Stimulated activated CD4-positive, alpha-beta T cell treated with anti-CD3 and anti-CD28 coated beads, TNF-alpha, amount 100 ng/mL, for 24 hours (primary cell): ENCODE measurements around the gene KRTAP10-8.
"Not testable (repeated sequence)": the region's sequence is repeated elsewhere in the genome, so short reads cannot be mapped to it uniquely, and the experiment has no call there.

ENCODE experiments used
- DNase-seq, 3 experiments: peaks; one replicate each; pipeline ENCODE4 v3.0.0-alpha.2; 2020; ENCODE audit warnings: low read depth in 3 of 3

The KRTAP10-8 gene

DNA sequence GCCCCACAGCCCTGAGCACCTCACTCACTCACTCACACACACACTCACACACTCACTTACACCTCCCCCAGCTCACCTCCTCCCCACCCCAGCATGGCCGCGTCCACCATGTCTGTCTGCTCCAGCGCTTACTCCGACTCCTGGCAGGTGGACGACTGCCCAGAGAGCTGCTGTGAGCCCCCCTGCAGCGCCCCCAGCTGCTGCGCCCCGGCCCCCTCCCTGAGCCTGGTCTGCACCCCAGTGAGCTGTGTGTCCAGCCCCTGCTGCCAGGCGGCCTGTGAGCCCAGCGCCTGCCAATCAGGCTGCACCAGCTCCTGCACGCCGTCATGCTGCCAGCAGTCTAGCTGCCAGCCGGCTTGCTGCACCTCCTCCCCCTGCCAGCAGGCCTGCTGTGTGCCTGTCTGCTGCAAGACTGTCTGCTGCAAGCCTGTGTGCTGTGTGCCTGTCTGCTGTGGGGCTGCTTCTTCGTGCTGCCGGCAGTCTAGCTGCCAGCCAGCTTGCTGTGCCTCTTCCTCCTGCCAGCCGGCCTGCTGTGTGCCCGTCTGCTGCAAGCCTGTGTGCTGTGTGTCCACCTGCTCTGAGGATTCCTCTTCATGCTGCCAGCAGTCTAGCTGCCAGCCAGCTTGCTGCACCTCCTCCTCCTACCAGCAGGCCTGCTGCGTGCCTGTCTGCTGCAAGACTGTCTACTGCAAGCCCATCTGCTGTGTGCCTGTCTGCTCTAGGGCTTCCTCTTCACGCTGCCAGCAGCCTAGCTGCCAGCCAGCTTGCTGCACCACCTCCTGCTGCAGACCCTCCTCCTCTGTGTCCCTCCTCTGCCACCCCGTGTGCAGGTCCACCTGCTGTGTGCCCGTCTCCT, 34.7 kb downstream of the KRTAP10-8 start, which contains the start of gene KRTAP10-11:
TSS of gene KRTAP10-11 (plus strand) at position 49 of the 856 bp plus-strand sequence. CDS start at position 94, 45 bp downstream.
- DNase-seq = not testable (repeated sequence)

DNA sequence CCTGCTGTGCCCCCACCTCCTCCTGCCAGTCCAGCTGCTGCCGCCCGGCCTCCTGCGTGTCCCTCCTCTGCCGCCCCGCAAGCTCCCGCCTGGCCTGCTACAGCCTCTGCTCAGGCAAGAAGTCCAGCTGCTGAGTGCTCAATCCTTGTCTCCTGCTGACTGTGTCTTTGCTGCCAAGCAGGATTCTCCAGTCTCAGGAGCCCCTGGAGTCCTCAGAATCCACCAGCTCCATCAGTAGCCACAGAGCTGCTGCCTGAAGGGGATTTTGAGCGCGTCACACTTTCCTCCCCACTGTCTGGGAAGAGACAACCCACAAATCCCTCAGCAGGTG, 35.3 kb downstream of the KRTAP10-8 start:
- no peak for DNase-seq

DNA sequence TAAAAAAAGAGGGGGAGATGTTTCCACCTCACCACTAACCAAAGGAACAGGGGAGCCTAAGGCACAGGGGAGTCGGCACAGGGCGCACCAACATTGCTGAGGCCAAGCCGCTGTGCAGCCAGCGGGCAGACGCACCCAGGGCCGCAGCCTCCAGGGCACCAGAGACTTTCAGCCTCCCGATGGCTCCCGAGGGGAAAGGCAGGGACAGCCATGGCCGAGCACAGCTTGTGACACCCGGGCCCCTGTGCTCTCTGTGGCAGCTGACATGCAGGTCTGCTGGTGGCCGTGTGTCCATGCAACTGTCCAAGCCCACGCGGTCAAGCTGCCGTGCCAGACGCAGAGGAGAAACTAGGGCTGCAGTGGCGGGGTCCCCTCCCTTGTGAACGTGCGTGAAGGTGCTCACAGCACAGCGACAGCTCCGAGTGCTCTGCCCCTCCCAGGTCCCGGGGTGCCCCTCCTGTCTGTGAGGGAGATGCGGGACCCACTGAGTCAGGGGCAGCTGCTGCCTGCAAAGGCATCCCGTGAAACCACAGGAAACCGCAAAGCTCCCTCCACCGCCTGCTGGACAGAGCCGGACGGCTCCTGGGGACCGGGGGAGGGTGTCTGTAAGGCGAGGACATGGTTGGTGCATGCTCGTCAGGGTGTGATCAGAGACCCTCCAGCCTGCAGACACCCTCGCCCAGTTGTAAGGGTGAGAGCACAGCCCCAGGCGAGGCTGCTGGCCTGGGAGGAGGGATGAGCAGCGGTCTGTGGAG, 36.9 kb downstream of the KRTAP10-8 start:
- no peak for DNase-seq

DNA sequence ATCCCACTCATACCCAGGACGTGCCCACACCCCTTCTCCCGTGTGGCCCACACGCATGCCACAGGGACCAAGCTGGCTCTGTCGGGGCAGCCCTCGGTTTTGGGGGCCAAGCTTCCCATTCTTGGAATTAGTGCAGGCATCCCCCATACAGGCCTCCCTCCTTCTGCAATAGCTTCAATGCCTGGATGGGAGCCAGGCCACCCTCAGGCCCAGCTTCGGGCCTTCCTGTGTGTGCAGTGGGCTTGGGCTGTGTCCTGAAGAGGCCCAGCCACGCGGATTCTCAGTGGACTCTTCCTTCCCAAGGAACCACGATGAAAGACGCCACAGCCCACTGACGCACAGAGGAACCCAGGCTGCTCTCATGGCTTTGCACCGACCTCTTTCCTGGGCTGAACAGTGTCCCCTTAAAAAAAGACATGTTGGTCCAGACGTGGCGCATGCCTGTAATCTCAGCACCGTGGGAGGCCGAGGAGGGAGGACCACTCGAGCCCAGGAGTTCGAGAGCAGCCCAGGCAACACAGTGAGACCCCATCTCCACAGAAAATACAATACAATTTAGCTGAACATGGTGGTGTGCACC, 37.7 kb downstream of the KRTAP10-8 start:
- DNase-seq = no peak

DNA sequence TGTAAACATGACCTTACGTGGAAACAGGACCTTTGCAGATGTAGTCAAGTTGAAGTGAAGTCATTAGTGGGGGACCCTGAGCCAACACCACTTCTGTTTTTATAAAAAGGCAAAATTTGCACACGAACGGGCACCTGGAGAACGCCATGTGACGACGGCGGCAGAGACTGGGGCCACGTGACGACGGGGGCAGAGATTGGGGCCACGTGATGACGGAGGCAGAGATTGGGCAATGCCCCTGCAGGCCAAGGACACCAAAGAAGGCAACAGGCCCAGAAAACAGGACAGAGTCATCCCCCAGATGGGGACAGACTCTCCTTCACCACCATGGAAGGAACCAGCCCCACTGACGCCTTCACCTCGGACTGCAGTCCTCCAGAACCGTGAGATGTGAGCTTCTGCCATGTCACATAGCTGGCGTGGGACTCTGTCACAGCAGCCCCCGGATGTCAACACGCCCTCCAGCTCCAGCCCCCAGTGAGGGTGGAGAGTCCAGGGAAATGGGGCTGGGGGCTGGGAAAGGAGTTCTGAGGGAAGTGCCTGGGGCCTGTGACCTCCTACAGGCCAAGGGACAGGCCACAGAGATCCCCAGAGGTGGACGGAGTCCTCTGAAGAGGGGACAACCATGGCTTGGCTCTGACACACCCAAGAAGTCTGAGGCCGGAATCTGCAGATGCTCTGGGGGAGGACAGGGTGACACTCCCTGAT, 38.5 kb downstream of the KRTAP10-8 start:
- no peak for DNase-seq

DNA sequence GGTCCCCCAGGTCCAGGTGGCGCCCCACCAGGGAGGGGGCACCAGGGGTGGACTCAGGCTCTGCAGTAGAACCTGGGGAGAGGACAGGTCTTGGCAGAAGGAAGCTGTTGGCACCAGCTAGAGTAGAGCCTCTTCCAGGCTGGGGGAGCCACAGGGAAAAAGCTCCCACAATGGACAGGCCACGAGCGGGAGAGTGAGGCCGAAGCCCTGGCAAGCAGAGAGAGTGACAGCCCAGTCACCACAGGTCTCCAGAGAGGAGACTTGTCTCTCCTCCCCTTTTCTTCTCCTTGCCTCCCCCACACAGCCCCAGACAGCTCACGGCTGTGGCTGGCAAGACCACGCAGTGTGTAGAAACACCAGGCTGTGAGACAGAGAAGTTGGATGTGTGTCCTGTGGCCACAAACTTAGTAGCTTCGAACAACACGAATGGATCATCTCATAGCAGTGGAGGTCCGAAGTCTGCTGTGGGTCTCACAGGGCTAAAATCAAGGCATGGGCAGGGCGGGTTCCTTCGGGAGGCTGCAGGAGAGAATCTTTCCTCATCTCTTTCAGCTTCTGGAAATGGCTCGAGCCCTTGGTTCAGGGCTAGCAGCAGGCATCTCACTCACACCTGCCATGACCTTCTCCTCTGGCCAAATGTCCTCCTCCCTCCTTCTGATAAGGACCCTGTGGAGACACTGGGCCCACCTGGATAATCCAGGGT, 39.2 kb downstream of the KRTAP10-8 start:
- DNase-seq = no peak

DNA sequence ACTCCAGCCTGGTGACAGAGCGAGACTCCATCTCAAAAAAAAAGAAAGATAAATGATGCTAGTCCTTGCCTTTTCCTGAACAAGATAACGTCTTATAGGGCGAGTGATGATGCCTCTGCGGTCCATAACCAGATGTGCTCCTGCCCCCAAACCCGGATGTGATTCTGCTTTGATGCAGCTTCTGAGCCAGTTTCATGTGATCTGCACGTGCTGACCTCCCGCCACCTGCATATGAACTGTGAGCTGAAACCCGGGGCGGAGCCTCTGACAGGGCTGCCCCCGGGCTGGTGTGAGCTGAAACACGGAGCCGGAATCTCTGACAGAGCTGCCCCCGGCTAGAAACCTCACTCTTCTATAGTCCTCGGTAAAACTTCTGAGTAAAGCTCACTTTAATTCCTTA, 41.2 kb downstream of the KRTAP10-8 start:
- DNase-seq = no peak

DNA sequence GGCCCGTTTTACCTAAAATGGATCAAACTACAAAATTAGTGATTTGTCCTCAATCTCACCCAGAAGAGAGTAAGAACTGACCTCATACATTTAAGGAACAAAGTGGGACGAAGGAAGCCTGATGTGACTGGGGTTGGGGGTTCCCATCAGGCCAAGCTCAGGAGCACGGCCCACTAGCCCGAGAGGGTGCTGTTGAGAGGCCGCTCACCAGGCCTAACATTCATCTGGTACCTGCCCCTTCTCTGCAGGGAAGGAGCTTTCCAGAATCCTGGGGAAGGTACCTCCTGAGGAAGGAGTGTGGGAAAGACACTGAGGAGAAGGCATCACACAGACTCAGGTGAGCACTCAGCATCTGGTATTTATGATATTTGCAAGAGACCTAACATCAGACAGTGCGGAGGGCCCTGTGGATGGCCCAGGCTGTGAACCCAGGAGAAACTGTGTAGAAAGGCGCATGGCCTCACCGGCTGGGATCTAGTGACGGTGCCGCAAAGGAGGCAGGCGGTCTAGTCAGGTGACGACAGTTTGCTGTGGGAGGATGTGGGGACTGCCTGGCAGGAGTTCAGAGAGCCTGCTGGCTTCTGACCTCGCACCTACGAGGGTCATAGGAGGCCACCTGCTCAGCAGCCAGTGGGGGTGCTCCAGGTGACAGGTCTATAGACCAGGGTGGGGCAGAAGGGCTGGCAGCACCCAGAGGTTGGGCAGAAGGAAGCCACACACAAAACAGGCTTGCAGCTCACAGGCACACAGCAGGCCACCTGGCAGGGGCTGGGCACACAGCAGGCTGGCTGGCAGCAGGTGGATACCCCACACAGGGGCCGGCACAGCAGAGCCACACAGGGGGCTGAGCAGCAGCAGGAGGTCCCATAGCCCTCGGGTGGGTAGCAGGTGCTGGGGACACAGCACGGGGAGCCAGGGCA, 42.0 kb downstream of the KRTAP10-8 start:
- peak in 1 of 3 experiments; percentile 8 for DNase-seq

DNA sequence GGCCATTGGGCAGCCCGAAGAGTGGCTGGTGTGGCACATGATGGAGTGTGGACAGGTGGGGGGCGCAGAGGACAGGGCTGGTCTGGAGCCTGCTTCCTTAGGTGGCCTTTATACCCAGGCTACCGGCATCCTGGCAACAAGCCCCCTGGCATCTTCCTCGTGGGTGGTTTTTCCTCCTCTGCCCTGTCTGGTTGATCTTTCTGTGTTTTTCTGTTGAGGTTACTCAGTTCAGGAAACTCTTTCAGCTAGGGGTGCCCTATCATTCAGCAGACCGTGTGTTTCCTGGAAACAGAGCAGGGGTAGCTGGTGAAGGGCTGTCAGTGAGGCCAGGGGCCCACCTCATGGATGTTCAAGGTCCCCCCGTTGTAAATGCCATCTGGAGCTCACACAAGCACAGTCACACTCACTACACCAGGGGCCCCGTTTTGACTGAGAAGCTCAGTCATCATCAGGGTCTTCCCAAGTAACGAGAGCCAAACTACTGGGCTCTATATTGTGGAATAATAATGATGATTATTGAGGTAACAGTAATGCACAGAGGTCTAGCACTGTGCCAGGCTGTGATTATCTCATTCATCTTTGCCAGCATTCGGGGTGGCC, 42.8 kb downstream of the KRTAP10-8 start, which contains the start of gene KRTAP12-4:
TSS of gene KRTAP12-4 (minus strand) at position 84 of the 600 bp plus-strand sequence. CDS start at position 39, 45 bp downstream.
- no peak for DNase-seq

DNA sequence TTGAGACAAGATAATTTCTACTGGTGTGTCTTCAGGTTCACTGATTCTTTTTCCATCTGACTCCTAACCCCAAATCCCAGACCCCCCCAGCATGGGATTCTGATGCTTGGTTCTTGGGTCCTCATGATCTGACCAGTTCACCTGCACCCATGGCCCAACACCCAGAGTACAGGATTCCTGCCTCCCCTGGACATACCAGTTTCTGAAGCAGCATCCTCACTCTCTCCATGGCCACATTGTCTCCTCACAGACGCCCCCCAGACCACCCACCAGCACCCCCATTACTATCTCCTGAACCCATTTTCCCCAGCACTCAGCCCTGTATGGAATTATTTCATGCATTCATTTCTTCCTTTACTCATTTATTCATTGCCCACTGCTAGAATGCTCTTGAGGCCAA, 45.0 kb downstream of the KRTAP10-8 start:
- no peak for DNase-seq

DNA sequence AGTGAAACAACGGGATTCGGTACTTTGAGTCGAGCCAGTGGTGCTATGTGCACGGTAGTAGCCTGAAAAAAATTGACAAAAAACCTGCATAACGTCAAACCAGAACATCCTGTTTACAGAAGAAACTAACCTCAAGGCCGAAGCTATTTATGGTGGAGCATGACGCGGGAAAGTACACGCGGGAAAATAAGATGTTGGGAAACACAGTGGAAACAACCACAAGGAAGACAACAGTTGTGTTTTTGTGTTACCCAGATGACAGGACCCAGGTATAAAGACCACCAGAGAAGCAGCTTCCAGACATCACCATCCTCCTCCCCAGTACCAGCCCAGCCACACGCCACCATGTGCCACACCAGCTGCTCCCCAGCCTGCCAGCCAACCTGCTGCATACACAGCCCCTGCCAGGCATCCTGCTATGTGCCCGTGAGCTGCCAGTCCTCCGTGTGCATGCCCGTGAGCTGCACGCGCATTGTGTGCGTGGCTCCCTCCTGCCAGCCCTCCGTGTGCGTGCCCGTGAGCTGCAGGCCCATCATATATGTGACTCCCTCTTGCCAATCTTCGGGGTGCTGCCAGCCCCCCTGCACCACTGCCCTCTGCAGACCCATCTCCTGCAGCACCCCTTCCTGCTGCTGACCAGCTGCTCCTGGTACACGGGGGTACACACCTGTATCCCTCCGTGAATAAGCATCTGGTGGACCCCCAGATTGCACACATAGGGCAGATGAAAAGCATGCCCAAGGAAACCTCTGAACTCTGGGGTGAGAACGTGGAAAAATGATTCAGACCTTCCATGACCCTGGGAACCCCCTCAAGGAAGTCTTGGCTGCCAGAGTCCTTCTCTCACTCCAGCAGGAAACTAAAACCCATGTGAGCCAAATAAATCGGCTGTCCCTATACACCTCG, 46.0 kb downstream of the KRTAP10-8 start, which contains the start of gene KRTAP12-3:
TSS of gene KRTAP12-3 (plus strand) at position 298 of the 906 bp plus-strand sequence. CDS start at position 346, 48 bp downstream.
- peak in 2 of 3 experiments; percentile 4 to 10 for DNase-seq

DNA sequence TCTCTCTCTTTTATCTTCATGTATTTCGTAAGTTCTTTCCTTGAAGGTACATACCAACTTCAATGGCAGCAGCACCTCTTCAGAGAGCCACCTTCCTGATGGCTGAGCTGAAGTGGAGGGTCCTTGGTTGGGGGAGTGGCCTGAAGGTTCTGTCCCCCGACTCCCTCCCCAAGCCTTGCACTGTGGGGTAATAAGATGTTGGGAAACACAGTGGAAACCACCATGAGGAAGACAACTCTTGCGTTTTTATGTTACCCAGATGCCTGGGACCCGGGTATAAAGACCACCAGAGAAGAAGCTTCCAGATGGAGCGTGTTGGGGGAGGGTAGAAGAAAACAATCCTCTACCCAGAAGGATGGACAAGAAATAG, 46.6 kb downstream of the KRTAP10-8 start:
- DNase-seq = no peak

DNA sequence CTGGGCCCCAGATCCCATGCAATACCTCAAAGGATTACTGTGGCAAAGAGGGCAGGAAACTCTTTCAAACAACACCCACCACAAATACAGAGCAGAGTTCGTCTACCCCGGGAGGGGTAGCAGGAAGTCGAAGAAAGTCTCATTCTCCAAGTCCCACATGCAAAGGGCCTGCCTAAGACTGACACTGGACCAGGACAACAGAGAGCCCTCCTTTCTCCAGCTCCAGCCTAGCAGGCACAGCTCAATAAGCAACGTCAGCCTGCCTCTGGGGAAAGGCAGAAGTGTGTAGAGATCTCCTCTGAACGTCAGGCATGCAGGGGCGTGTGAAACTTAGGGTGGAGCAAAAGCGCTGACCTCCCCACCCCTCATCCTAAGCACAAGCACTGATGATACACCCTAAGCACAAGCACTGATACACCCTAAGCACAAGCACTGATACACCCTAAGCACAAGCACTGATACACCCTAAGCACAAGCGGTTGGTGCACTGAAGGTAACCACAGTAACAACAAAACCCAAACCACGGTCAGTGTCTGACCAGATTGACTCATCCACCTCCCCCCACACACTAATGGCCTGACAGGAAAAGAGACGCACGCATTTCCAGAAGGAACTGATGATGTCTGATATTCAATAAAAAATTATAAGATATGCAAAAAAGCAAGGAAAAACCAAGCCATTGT, 47.2 kb downstream of the KRTAP10-8 start:
- no peak for DNase-seq

DNA sequence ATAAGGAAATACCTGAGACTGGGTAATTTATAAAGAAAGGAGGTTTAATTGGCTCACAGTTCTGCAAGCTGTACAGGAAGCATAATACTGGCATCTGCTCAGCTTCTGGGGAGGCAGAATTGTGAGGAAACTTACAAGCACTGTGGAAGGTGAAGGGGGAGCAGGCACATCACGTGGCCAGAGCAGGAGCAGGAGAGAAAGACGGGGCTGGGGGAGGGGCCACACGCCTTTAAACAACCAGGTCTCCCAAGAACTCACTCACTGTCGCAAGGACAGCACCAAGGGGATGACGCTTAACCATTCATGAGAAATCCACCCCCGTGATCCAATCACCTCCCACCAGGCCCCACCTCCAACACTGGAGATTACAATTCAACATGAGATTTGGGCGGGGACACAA, 49.7 kb downstream of the KRTAP10-8 start:
- DNase-seq = not testable (repeated sequence)
